Fibroblast of villous mesenchyme (primary cell): Measurements from ENCODE around the gene PIWIL4. TPM values are rescaled to one million over a fixed set of nuclear protein-coding genes. Genes with fewer than 3 reads are reported as not detected.
"Not testable (repeated sequence)": the region's sequence is repeated elsewhere in the genome, so short reads cannot be mapped to it uniquely, and the experiment has no call there.

Experiments used
- DNase-seq: peaks from one replicate; pipeline ENCODE4 v3.0.0-alpha.2; 2010; ENCODE audit warnings: low read depth
- H3K4me3 ChIP-seq: 2 replicates; pipeline ENCODE4 v1.5.1; 2011; ENCODE audit warnings: low read depth, mild to moderate bottlenecking, low read length
- CTCF ChIP-seq: IDR thresholded peaks from 2 replicates; pipeline ENCODE4 v1.5.1; 2012; ENCODE audit warnings: low read depth, mild to moderate bottlenecking, low read length; ENCODE audit not compliant: insufficient read depth
- total RNA-seq: library from RNA; depleted of rRNA; stranded (reverse); fragments of >200 nt; gene quantifications from 2 replicates; pipeline ENCODE4 v1.2.3, GENCODE V29; 2012

The PIWIL4 gene
- total RNA-seq, 1 donor: 0.86 TPM

GRCh38 chr11:94602430-94603372 lies 35.5 kb downstream of the PIWIL4 start:
- DNase-seq: peak; percentile 83
- peak; percentile 26 for TF ChIP-seq CTCF
- no peak overlapping the region for H3K4me3 ChIP-seq

- TF ChIP-seq CTCF: no peak
- DNase-seq: no peak
- H3K4me3 ChIP-seq: no peak overlapping the region
Measured at GRCh38 chr11:94603587-94603986, 36.4 kb downstream of the PIWIL4 start.

- H3K4me3 ChIP-seq: no peak overlapping the region
- DNase-seq: no peak
- TF ChIP-seq CTCF: no peak
Measured at GRCh38 chr11:94604482-94604881, 37.3 kb downstream of the PIWIL4 start.

- no peak overlapping the region for H3K4me3 ChIP-seq
- no peak for DNase-seq
- TF ChIP-seq CTCF: no peak
Measured at GRCh38 chr11:94613120-94613519, 46.0 kb downstream of the PIWIL4 start.

GRCh38 chr11:94623120-94623735 lies 56.1 kb downstream of the PIWIL4 start:
- H3K4me3 ChIP-seq: no peak overlapping the region
- peak; percentile 86 for TF ChIP-seq CTCF
- DNase-seq: peak; percentile 90

DNA sequence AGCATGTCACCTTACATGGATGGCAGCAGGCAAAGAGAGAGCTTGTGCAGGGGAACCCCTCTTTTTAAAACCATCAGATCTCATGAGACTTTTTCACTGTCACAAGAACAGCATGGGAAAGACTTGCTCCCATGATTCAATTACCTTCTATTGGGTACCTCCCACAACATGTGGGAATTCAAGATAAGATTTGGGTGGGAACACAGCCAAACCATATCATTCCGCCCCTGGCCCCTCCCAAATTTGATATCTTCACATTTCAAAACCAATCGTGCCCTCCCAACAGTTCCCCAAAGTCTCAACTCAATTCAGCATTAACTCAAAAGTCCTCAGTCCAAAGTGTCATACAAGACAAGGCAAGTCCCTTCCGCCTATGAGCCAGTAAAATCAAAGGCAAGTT lies 58.3 kb downstream of the PIWIL4 start:
- H3K4me3 ChIP-seq, DNase-seq: not testable (repeated sequence)

DNA sequence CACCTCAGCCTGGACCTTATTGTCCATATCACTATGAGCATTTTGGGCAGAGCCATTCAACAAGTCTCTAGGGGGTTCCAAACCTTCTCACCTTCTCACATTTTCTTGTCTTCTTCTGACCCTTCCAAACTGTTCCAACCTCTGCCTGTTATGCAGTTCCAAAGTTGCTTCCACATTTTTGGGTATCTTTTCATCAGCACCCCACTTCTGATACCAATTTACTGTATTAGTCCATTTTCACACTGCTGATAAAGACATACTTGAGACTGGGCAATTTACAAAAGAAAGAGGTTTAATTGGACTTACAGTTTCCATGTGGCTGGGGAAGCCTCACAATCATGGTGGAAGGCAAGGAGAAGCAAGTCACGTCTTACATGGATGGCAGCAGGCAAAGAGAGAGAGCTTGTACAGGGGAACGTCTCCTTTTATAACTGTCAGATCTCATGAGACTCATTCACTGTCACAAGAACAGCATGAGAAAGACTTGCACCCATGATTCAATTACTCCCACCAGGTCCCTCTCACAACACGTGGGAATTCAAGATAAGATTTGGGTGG lies 59.9 kb downstream of the PIWIL4 start:
- DNase-seq, H3K4me3 ChIP-seq: not testable (repeated sequence)
